ENCODE data around the gene KCNMA1.
A peak's percentile ranks its signal among the peaks of the same experiment; 100 is the strongest.

Gene KCNMA1

DNA sequence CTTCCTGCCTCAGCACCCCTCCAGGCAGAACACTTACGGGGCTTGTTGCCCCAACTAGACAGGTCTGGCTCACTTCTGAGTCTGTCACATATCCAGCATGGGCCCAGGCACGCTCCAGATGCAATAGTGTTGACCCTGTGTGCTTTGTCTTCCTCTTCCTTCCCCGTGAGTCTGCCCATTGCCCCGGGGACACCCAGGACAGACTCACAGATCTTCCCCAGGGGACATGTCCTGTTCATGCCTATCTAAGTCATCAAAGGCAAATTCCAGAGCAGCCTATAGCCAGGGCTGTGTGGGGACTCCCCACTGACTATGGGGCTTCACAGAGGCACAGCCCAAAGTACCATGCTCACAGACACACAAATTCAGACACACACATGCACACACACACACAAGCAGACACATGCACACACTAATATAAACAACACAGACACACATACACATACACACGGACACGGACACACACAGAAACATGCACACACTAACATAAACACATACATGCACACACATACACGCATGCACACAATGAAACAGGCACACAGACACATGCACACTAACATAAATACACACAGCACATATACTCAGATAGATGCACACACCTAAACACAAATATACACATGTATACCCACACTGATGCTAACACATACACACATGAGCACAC lies 175.8 kb downstream of the KCNMA1 start:
- in situ Hi-C loops (cut with HindIII; ENCODE audit: low sequenced_read_pairs) = no loop called here
- TF ChIP-seq CTCF (IDR thresholded peaks at IDR 0.05; ENCODE audit: low read depth, low read length) = no peak
- no peak overlapping the region for H3K4me3 ChIP-seq (ENCODE audit: low read depth, low read length)
- no peak for DNase-seq (ENCODE audit: low read depth, low spot score)

DNA sequence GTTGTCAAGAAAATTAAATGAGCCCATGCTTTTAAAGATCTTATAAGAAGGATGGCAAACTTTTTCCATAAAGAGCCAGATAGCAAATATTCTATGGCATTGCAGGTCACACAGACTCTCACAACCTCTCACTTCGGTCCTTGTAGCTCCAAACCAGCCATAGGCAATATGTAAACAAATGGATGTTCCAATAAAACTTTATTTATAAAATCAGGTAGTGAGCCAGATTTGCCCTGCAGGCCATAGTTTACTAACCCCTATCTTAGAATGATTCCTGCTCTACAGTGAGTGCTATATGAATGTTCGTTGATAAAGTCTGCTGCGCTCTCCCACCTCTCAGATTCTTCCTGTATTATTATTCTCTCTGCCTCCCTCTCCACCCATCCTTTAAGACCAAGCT lies 177.7 kb downstream of the KCNMA1 start:
- no peak for DNase-seq (ENCODE audit: low read depth, low spot score)
- in situ Hi-C loops (cut with HindIII; ENCODE audit: low sequenced_read_pairs) = no loop called here
- no peak overlapping the region for H3K4me3 ChIP-seq (ENCODE audit: low read depth, low read length)
- TF ChIP-seq CTCF (IDR thresholded peaks at IDR 0.05; ENCODE audit: low read depth, low read length) = no peak

DNA sequence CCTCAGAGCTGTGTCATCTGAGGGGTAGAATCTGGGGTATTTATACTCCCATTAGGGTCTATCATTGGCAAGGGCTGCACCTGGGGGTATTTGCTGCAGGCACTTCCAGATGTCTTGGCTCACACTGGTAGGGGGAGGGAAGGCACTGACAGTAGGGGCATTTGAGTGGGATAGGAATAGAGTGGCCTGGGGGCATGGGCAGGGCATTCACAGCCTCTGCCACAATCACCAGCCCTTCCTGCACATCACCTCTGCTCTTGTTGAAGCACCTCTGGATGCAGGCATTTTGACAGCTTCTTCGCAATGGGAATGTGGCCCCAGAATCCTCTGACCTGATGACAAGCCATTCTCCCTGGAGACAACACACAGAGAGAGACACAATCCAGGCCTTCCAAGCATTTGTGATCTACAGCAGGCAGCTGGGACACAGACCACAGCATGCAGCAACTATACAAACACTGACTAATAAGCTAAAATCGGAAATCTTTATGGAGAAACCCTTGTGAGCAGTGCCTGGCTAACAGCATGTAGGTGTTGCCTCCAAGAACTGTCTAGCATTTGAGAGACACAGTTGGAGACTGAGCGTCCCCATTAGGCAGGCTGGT lies 178.5 kb downstream of the KCNMA1 start:
- DNase-seq (ENCODE audit: low read depth, low spot score) = peak; percentile 64
- H3K4me3 ChIP-seq (ENCODE audit: low read depth, low read length) = no peak overlapping the region
- TF ChIP-seq CTCF (IDR thresholded peaks at IDR 0.05; ENCODE audit: low read depth, low read length) = no peak
- in situ Hi-C loops (cut with HindIII; ENCODE audit: low sequenced_read_pairs) = no loop called here

- no peak for DNase-seq (ENCODE audit: low read depth, low spot score)
- no peak overlapping the region for H3K4me3 ChIP-seq (ENCODE audit: low read depth, low read length)
- in situ Hi-C loops (cut with HindIII; ENCODE audit: low sequenced_read_pairs) = no loop called here
- no peak for TF ChIP-seq CTCF (IDR thresholded peaks at IDR 0.05; ENCODE audit: low read depth, low read length)
Observed at GRCh38 chr10:77457721-77458120, 179.9 kb downstream of the KCNMA1 start.

- H3K4me3 ChIP-seq (ENCODE audit: low read depth, low read length) = no peak overlapping the region
- no peak for TF ChIP-seq CTCF (IDR thresholded peaks at IDR 0.05; ENCODE audit: low read depth, low read length)
- no peak for DNase-seq (ENCODE audit: low read depth, low spot score)
- in situ Hi-C loops (cut with HindIII; ENCODE audit: low sequenced_read_pairs) = no loop called here
Observed at GRCh38 chr10:77457266-77457665, 180.3 kb downstream of the KCNMA1 start.

GRCh38 chr10:77456414-77456813 lies 181.2 kb downstream of the KCNMA1 start:
- in situ Hi-C loops (cut with HindIII; ENCODE audit: low sequenced_read_pairs) = no loop called here
- H3K4me3 ChIP-seq (ENCODE audit: low read depth, low read length) = no peak overlapping the region
- TF ChIP-seq CTCF (IDR thresholded peaks at IDR 0.05; ENCODE audit: low read depth, low read length) = no peak
- DNase-seq (ENCODE audit: low read depth, low spot score) = no peak
